ENCODE data around the gene GPN2. TPM values are rescaled to one million over a fixed set of nuclear protein-coding genes. Genes with fewer than 3 reads are reported as not detected.

The GPN2 gene
- 9.5 and 15.7 TPM in 2 replicates for total RNA-seq (2014; rRNA removed; shearing (Covaris generic))

DNA sequence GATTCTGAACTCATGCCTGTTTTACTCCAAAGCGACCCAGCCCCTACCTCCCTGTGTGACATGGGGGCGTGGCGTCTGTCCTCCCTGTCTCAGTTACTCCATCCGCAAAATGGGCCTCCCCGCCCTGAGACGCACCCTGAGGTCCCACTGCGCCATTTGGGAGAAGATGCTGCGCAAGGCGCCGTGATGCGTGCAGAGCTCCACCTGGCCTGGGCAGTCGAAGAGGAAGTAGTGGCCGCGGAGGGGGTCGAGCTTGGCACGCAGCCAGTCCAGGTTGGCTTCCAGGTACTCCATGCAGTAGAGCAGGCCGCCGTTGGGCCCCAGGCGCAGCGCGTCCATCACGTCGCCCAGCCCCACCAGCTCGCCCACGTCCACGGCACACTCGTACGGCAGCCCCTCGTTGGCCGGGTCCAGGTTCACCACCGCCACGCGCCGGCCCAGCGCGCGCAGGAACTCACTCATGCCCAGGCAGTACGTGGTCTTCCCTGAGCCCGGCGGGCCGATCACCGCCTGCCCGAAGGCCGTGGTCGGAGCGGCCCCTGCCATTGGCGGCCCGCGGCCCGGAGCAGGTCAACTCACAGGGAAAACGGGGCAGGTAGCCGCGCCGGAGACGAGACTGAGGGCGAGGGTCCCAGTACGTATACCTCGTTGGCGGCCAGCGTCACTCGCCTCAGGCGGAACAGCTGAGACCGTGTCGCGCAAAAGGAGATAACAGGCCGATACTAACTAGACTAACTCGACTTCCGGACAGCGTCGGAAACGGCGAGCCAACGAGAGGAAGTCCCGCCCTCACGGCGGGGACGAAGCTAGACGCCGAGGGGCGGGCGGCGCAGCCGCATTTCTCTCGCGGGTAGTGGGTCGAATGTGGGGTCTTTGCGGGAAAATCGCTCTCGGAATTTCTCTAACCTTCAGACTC lies at the start of gene GPN2:
TSS of gene GPN2 (minus strand) at position 733 of the 916 bp plus-strand sequence. CDS start at position 546, 187 bp downstream.
- DNase-seq (ENCODE audit: low read depth) = peak; percentile 82

DNA sequence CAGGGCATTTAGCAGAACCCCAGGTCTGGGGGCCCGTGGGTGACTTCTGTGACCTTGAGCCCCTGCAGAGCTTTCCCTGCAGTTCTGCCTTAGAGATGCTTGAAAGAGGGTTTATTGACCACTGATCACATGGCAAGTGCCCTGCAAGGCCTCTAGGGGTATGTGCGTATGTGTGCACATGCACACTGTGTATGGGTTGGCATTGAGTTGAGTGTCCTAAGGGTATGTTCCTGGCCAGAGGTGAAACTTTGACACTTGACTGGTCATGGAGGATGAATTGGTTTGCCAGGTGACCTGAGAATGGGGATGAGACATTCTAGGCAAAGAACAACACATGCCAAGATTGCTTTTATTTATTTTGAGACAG lies 48.6 kb upstream of the GPN2 start:
- DNase-seq (ENCODE audit: low read depth) = no peak

DNA sequence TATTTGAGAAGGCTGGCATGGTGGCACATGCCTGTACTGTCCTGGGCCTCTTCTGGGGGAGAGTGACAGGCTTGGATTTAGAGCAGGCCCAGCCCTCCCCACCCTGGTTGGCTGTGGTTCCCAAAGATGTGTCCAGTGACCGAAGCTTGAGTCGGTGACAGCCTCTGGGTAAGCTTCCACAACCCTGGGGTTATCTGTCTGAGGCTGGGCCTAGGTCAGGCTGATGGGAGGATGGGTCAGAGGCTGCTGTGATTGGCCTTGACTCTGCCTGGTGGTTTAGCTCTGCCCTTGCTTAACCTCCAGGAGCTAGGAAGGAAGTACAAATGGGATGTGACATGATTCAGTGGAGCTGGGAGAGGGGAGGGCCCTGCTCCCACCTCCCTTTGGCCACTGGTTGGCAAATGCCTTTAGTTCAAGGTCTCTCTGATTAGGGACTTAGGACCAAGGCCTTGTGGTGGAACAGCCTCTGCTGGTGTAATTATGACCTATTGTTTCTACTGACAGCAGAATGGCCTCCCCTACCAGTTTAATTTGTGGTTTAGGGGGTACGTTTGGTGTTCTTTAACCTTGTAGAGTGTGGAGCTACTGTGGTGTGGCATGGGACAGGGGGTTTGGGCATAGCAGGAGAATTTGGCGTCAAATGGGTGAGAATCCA lies 48.0 kb upstream of the GPN2 start:
- no peak for DNase-seq (ENCODE audit: low read depth)

DNA sequence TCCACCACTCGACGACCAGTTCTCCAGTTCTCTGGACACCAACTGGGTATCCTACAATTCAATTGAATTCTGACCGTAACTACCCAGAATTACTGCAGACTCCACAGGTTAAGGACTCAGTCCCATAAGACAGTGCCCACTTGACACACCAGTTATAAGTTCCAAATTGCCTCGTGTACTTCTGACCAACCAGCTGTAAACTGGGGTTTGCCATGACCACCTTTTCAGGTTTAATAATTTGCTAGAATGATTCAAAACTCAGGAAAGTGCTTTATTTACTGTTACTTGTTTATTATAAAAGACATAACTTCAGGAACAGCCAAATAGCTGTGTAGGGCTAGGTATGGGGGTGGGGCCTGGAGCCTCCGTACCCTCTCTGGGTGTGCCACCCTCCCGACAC lies 46.7 kb upstream of the GPN2 start:
- no peak for DNase-seq (ENCODE audit: low read depth)

DNA sequence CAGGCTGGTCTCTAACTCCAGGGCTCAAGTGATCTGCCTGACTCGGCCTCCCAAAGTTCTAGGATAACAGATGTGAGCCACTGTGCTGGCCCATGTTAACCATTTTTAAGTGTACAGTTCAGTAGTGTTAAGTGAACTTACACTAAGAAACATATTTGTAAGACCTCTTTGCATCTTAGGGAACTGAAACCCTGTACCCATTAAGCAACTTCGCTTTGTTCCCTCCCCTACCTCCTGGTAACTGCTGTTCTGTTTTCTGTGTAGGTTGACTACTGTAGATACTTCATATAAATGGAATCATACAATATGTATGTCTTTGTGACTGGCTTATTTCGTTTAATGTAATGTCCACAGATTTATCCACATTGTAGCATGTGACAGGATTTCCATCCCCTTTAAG lies 42.4 kb upstream of the GPN2 start:
- no peak for DNase-seq (ENCODE audit: low read depth)

DNA sequence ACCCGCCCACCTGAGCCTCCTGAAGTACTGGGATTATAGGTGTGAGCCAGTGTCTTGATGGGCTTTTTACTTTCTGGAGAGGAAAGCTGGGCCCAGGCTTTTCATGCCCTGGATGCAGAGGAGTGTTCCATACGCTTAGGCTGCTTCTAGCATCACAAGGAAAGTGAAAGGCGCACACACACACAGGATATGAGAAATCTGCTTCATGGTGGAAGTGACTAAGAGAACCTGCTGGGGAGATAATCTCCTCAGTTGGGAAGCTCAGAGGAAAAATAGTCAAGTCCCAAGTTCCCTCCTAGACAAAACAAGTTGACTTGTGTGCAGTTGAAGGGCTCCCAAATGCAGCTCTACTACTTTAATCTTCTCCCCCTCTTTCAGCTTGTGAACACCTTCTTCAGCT lies 33.6 kb upstream of the GPN2 start:
- DNase-seq (ENCODE audit: low read depth) = no peak

DNA sequence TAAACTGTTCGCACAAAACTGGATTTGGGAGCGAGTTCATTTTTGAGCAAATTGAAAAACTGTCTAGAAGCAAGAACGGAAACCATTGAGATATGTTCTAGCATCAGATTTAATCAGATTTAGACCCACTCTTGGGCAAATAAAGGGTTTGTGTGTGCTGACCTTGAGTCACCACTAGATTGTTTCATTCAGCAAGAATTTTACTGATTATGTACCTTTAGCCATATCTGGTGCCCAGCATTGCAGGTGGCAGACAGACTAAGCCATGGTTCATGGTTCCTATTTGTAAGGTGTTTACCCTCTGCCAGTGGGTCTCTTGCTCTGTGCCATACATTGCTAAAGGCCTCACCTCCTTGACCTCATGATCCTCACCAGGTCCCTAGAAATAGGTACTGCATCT lies 32.8 kb upstream of the GPN2 start:
- no peak for DNase-seq (ENCODE audit: low read depth)

DNA sequence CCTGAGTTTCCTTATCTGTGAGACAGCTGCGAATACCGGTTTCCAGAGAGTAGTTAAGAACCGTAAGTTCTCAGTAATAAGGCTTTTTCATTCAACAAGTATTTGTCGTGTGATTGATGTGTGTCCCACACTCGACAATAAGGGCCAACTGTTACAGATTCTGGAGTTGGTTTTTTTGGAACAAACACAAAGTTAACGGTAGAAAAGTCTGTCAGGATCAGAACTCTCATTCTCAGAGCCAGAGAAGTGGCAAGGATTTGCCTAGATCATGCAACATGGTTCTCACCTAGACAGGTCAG lies 32.3 kb upstream of the GPN2 start:
- no peak for DNase-seq (ENCODE audit: low read depth)

DNA sequence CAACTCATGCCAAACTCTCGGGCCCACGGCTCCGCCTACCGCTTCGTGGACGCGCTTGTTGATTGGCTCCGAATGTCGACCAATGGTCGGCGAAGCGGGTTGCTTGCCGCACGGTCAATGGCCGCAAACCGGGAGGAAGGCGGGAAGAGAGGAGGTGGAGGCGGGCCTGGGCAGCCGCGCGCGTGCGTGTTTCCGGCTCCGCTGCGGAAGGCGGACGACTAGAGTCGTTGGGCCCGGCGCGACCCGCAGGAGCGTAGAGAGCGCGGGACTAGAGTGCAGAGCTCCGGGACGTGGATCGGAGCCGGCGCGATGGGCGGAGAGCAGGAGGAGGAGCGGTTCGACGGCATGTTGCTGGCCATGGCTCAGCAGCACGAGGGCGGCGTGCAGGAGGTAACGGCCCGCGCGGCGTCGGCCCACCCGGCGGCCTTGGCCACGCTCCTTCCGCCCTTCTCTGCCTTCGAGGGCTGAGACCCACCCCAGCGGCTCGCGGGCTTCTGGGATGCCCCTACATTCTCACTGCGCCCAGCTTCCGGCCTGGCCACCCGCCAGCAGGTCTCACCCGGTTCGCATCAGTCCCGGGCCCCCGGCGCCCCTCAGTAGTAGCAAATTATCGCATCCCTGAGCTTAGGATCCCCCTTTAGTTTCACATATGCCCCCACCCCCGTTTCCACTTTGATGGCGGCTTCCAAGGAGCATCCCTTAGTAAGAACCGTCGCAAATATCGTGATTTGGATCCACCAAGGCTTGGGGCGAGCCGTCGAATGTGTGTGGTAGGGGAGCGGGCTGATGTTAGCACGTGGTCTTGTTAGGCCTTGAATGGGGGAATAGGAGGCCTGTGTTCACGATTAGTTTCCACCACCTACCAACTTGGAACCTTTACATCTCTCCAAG lies 31.7 kb upstream of the GPN2 start, which contains the start of gene NUDC:
TSS of gene NUDC (plus strand) at position 204 of the 891 bp plus-strand sequence. CDS start at position 310, 106 bp downstream.
- peak; percentile 98 for DNase-seq (ENCODE audit: low read depth)

DNA sequence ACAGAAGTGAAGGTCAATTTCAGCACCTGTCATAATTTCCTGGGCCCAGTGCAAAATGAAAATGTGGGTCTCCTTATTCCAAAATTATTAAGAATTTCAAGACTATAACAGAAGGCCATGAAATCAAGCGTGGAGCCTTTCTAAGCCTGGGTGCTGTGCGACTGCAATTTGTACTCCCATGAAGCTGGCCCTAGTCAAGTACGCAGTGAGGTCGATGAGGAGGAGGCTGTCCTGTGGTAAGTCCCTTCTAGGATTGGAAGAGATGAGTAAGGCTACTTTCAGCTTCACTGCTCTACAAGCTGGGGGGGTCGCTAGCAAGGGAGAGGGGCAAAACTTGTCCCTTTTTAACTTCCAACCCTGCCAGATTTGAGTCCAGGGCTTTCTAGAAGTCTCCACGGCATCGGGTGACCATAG lies 31.1 kb upstream of the GPN2 start:
- DNase-seq (ENCODE audit: low read depth) = no peak

DNA sequence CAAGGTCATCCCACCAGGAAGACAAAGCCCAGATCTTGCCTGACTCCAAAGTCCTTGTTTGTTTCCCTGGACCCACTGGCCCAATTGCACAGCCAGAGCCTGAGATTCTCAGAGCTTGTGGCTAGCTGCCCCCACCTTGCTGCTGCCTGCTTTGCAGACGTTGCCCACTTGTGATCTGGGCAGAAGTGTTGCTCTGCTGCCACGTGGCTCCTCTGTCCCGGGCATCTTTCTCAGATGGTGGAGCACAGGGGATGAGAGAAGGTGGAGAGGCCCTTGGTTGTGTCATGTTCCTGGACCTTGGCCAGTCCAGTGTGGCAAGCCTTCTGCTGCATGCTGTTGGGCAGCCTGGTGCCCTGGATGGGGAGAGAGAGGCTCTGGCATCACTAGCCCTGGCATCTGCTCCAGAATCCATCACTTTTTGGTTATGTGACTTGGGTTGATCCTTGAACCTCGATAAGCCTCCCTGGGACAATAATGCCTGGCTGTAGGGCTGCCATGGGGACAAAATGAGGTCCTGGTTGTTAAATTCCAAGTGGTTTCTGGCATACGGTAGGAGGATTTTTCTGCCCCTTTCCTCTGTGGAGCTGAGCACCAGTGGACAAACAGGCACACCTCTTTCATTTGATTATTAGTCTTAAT lies 25.2 kb upstream of the GPN2 start:
- DNase-seq (ENCODE audit: low read depth) = peak; percentile 43

DNA sequence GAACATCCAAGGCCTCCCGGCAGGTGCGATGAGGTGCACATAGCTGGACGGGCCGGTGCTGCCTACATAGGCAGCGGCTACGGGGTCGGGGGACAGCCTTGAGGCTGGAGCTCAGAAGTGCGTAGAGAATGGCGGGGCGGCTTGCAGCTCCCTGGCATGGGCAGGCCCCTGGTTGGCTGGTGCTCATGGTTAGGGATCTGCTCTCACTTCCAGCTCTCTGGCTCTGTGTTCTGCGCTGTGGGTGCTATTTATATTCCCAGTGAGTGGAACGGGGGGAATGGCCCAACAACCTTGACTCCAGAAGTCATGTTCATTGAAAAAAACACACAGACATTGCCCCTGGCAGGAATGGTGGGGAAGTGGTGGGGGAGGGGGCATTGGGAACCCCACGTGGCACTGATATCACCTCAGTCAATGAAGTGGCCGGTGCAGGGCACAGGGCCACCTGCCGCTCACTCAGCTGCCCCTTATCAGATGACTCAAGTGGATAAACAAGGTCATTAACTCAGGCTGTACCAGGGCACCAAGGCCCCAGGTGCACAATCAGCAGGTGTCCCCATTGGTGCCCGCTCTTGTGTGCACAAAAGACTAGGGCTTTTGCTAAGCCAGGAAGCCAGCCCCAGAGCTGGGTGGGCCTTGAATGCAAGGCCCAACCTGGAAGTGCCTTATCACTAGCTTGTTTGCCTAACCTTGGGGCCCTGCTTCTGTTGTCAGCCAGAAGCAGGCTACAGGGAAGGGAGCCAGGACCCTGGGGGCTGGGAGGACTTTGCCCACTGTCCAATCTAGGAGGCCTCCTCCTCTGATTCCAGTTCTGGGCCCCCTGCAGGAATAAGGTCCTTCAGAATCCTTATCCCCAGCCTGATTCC lies 23.9 kb upstream of the GPN2 start, which contains the start of gene NR0B2:
TSS of gene NR0B2 (minus strand) at position 222 of the 866 bp plus-strand sequence. CDS start at position 187, 35 bp downstream.
- DNase-seq (ENCODE audit: low read depth) = no peak

DNA sequence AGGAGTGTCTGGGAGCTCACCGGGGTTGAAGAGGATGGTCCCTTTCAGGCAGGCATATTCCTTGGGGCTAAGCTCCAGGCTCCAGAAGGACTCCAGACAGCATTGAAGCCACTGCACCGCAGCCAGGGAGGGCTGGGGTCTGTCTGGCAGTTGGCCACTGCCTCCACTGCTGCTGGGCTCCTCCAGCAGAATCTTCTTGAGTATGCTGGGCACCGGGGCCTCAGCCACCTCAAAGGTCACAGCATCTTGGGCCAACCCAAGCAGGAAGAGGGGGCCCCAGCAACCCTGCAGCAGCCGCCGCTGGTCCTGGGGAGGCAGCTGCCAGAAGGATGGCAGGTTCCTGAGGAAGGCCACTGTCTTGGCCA lies 23.3 kb upstream of the GPN2 start:
- no peak for DNase-seq (ENCODE audit: low read depth)

DNA sequence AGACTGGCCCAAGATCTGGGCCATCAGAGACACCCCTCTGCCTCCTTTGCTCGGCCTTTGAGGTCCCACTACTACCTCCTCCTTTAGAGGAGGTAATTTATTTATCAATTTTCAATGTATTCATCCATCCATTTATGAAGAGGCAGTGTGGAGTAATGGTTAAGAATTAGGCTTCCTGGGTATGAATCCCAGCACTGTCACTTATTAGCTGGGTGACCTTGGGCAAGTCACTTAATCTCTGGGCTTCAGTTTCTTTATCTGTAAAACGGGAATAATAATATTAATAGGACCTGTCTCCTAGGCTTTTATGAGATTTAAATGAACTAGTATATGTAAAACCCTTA lies 22.0 kb upstream of the GPN2 start:
- DNase-seq (ENCODE audit: low read depth) = no peak

DNA sequence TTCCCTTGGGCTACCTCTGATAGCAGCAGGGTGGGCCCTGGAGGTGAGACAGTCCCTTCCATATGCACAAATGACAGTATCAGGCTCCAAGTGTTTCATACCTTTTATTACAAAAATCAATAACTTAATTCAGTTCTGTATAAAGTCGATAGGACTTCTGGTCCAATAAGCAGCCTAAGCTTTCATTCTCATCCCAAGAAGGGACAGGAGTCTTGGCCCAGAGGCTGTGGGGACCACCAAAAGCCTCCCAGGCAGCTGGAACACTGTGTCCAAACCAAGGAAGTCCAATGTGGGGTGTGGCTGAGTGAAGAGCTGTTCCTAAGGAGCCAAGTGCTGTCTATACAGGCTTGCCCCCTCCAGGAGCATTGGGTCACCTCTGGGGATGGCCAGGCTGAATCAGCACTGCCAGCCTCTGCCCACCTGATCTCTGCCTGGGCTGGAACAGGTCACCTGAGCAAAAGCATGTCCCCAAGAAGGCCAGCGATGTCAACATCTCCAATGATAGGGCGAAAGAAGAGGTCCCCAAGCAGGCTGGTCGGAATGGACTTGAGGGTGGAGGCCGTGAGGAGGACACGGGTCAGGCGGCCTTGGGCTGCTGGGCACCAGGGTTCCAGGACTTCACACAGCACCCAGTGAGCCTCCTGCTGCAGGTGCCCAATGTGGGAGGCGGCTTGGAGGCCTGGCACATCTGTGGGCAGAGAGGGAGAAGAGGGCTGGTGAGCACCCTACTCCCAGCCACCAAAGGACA lies 21.5 kb upstream of the GPN2 start:
- no peak for DNase-seq (ENCODE audit: low read depth)

DNA sequence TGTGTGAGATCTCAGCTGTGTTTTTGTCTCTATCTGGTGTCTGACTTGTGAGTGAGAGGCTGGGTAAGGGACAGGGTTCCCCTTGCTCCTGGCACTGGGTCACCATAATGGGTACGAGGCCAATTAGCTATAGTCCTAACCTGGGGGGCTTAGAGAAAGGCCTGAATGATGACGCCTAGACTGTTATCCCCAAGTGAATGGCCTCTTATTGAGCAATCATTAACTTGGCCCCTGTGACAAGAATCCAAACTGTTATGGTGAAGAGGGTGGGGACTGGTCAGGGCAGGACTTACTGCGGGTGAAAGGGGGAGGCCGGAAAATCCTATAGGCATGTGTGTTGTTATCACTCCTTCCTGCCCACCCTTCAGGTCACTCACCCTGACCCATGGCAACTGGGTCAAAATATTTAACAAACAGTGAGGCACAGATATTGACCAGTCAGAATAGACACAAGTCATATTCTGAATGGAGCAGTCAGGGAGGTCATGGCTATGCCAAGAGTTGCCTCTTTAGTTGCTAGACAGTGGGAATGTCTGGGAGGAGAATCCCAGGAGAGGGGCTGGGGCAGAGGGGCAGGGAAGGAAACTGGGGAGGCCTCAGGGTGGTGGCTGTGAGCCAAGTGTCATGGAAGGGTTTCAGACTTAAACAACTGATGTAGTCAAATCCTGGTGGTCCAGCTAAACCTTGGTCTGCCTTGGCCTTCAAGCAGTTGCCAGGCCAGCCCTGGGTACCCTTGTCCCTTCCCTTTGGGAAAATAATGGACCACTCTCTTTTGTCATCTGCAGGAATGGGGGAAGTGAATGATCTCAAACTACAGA lies 20.5 kb upstream of the GPN2 start:
- no peak for DNase-seq (ENCODE audit: low read depth)

DNA sequence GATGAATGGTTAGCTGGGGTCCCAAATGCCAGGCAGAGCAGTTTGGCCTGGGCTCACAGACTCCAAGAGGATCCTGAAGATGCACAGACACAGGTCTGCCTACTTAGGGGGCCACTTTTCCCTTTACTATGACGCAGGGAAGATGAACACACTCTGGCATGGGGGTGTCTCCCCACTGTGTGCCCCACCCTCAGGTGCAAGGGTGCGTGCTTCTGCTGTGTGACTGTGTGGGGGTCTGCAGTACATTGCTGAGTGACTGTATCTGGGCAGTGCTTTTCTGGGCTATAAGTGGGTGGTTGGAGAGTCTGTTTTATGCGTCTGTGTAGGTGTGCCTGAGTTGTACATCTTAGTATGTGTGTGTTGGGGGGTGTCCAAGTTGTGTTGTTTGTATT lies 19.9 kb upstream of the GPN2 start:
- no peak for DNase-seq (ENCODE audit: low read depth)

DNA sequence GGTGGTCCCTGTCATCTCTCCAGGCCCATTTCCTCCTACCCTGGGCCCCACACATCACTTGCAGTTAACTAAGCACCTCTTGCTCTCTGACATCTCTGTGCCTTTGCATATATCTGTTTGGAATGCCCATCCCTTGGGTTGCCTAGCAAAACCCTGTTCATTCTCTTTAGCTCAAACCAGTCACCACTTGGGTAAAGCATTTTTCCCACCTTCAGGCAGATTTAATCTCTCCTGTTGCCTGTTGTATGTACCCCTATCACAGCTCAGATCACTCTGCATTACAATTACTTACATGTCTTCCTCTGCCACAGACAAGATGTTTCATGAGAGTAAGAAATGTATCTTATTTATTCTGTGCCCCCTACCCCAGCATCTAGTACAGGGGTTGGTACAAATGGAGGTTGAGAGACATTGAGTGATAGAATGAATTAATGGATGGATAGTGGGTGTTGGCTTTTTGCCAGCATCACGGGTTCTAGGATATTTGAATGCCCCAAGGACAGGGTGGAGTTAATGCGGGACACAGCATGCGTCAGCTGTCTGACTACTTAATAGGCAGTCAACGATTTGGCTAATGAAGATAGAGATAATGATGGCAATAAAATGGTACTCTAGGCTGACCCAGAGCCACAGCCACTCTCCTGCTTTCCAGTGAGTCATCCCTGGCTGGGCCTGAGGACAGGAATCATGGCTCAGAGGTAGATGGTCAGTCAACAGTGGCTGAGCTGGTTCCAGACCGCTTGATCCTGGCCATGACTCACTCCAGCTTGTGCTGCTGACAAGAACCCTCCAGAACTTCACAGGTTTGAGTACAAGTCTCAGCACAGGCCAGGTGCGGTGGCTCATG lies 17.2 kb upstream of the GPN2 start:
- peak; percentile 99 for DNase-seq (ENCODE audit: low read depth)

All from M059J (cell line).